Muscle layer of duodenum (tissue), 2 donors: ENCODE measurements around the gene TTC31.

Experiments used
- H3K27ac ChIP-seq: one replicate; pipeline ENCODE4 v1.7.0; 2013; ENCODE audit warnings: mild to moderate bottlenecking, low read length
- H3K27me3 ChIP-seq: one replicate; pipeline ENCODE4 v1.7.0; 2013; ENCODE audit warnings: low read depth, mild to moderate bottlenecking, control low read depth, low read length
- H3K36me3 ChIP-seq, 2 donors: one replicate each; pipeline ENCODE4 v1.7.0; 2013; ENCODE audit warnings: low read length in 2 of 2, control low read depth in 1 of 2, mild to moderate bottlenecking in 1 of 2; ENCODE audit not compliant: insufficient read depth in 2 of 2, control insufficient read depth in 1 of 2
- H3K4me1 ChIP-seq, 2 donors: one replicate each; pipeline ENCODE4 v1.7.0; 2013; ENCODE audit warnings: low read length in 2 of 2, mild to moderate bottlenecking in 2 of 2, control low read depth in 1 of 2, moderate library complexity in 1 of 2; ENCODE audit not compliant: insufficient read depth in 2 of 2, control insufficient read depth in 1 of 2
- H3K4me3 ChIP-seq, 2 donors: one replicate each; pipeline ENCODE4 v1.7.0; 2013; ENCODE audit warnings: low read length in 2 of 2, low read depth in 1 of 2, mild to moderate bottlenecking in 1 of 2
- H3K9me3 ChIP-seq, 2 donors: one replicate each; pipeline ENCODE4 v1.7.0; 2013; ENCODE audit warnings: low read length in 2 of 2, control low read depth in 1 of 2, mild to moderate bottlenecking in 1 of 2; ENCODE audit not compliant: control insufficient read depth in 1 of 2
- donor health status: healthy.

TTC31 gene

GRCh38 chr2:74502147-74502719 lies 19.4 kb downstream of the TTC31 start:
- Histone ChIP-seq H3K9me3 (no peaks in the 10 kb centered on the region), H3K4me1 (peaks cover 22 to 71% of the 10 kb centered on the region in 2 donors), H3K36me3 (peaks cover 13 to 22% of the 10 kb centered on the region in 2 donors), H3K4me3 (peak overlapping the region; percentile 62 to 80), H3K27ac (peak overlapping the region; percentile 83), H3K27me3 (peaks cover 33% of the 10 kb centered on the region)

DNA sequence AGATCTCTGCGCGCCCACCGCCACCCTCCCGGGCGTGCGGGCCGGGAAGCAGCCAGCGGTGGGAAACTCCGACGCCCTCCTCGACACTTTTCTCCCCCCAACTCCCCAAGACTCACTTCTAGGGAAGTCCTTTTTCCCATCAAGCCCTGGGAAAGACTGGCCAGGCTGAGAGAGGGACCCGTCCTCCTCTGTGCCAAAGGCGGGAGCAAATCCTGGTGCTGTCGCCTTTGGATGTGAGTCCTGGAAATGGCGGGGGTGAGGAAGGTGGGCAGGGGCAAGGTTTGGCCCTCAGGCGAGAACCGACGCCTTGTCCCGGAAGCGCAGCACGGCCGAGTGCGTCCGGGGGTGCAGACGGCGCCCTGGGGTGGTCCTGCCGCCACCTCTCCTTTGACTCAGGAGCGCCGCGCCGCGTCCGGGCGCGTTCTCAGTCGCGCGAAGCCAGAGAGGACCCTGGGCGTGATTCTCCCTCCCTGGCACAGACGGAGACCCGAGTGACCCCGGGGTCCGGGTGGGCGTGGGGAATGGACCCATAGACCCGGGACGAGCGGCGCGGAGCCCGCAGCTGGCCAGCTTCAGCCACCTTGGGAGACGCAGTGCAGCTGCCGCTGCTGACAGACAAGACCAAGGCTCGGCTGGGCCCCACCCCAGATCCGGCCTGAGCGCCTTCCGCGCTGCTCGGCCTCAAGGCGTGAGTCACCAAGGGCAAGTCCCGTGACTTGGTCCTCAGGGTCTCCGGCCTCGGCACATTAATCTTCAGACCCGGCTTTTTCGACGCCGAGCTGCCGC lies 20.0 kb downstream of the TTC31 start:
- H3K27me3 ChIP-seq = peaks cover 32% of the 10 kb centered on the region
- H3K36me3 ChIP-seq = peaks cover 13 to 26% of the 10 kb centered on the region in 2 donors
- peaks cover 22 to 66% of the 10 kb centered on the region in 2 donors for H3K4me1 ChIP-seq
- H3K9me3 ChIP-seq = no peaks in the 10 kb centered on the region
- H3K27ac ChIP-seq = peak overlapping the region; percentile 83
- H3K4me3 ChIP-seq = peak overlapping the region; percentile 62 to 80

- peak overlapping the region; percentile 62 to 80 for H3K4me3 ChIP-seq
- H3K4me1 ChIP-seq = peaks cover 19 to 63% of the 10 kb centered on the region in 2 donors
- peaks cover 13 to 26% of the 10 kb centered on the region in 2 donors for H3K36me3 ChIP-seq
- no peaks in the 10 kb centered on the region for H3K9me3 ChIP-seq
- H3K27me3 ChIP-seq = peaks cover 26% of the 10 kb centered on the region
- H3K27ac ChIP-seq = peak overlapping the region; percentile 83
Observed at GRCh38 chr2:74503506-74504475, 20.9 kb downstream of the TTC31 start.

- no peak overlapping the region for H3K27ac ChIP-seq
- H3K27me3 ChIP-seq = peaks cover 19% of the 10 kb centered on the region
- peaks cover 13 to 26% of the 10 kb centered on the region in 2 donors for H3K36me3 ChIP-seq
- peak overlapping the region; percentile 62 to 80 for H3K4me3 ChIP-seq
- H3K4me1 ChIP-seq = peaks cover 19 to 55% of the 10 kb centered on the region in 2 donors
- H3K9me3 ChIP-seq = no peaks in the 10 kb centered on the region
Observed at GRCh38 chr2:74504591-74504990, 21.7 kb downstream of the TTC31 start.

GRCh38 chr2:74505448-74506246 lies 22.8 kb downstream of the TTC31 start:
- Histone ChIP-seq H3K36me3 (peaks cover 13 to 26% of the 10 kb centered on the region in 2 donors), H3K4me3 (peak overlapping the region; percentile 46 to 88), H3K9me3 (no peaks in the 10 kb centered on the region), H3K4me1 (peaks cover 19 to 51% of the 10 kb centered on the region in 2 donors), H3K27ac (no peak overlapping the region), H3K27me3 (peaks cover 15% of the 10 kb centered on the region)

GRCh38 chr2:74507145-74507925 lies 24.5 kb downstream of the TTC31 start, which contains the start of gene PCGF1:
TSS of gene PCGF1 (minus strand) at chr2:74507695. CDS start at chr2:74507668, 27 bp downstream.
- Histone ChIP-seq H3K4me3 (peak within 1 kb of the TSS; percentile 86 to 88), H3K4me1 (peaks cover 19 to 51% of the 10 kb centered on the region in 2 donors), H3K27ac (peak within 1 kb of the TSS; percentile 98), H3K27me3 (peaks cover 19% of the 10 kb centered on the region), H3K36me3 (peaks cover 13 to 26% of the 10 kb centered on the region in 2 donors), H3K9me3 (no peaks in the 10 kb centered on the region)

DNA sequence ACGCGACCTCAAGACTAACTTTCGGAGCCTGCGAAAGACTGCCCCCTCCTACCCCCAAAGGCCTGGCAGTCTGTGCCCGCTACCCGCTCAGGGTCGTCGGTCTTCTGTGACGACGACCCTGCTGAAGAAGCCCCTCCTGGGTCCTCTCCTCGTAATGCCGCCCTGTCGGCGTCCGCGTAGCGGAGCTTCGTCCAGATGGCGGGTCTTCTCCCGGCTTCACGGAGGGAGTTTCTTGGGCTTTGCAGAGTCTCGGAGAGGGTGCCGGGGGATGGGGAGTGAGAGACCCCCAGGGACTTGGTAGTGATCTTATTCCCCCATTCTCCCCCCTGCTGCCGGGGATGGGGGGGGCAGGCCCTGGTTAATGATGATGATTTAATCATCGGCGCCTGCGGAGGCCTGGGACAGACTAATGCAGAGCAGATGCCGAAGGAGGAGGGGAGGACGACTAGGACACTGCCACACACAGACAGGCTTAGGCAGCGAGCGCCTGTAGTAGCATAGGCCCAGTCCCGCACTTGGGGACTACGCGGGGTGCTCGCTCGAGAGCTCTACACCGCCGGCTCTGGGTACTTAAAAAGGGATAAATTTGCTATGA lies 25.1 kb downstream of the TTC31 start:
- Histone ChIP-seq H3K4me1 (peaks cover 19 to 45% of the 10 kb centered on the region in 2 donors), H3K27me3 (peaks cover 25% of the 10 kb centered on the region), H3K9me3 (no peaks in the 10 kb centered on the region), H3K36me3 (peaks cover 13 to 26% of the 10 kb centered on the region in 2 donors), H3K4me3 (peak overlapping the region; percentile 86 to 88), H3K27ac (peak overlapping the region; percentile 98)

DNA sequence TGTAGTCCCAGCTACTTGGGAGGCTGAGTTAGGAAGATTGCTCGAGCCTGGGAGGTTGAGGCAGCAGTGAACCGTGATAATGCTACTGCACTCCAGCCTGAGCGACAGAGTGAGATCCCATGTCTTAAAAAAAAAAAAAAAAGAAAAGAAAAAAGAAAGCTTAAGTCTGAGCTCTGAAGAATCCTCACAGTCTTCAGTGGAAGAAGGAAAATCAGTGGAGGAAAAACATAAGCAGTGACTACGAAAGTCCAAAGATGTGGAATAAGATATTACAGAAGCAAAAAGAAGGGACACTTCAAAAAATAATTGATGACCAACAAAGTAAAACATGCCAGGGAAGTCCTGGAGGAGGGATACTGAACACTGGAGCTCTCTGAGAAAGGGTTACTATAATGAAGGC lies 27.4 kb downstream of the TTC31 start:
- no peak overlapping the region for H3K4me3 ChIP-seq
- H3K27me3 ChIP-seq = peaks cover 48% of the 10 kb centered on the region
- no peak overlapping the region for H3K27ac ChIP-seq
- peaks cover 14 to 39% of the 10 kb centered on the region in 2 donors for H3K4me1 ChIP-seq
- peaks cover 5 to 13% of the 10 kb centered on the region in 2 donors for H3K36me3 ChIP-seq
- no peaks in the 10 kb centered on the region for H3K9me3 ChIP-seq

GRCh38 chr2:74511104-74511989 lies 28.5 kb downstream of the TTC31 start:
- Histone ChIP-seq H3K4me1 (peaks cover 6 to 39% of the 10 kb centered on the region in 2 donors), H3K9me3 (no peaks in the 10 kb centered on the region), H3K36me3 (peaks cover 0 to 6% of the 10 kb centered on the region in 2 donors), H3K27me3 (peaks cover 57% of the 10 kb centered on the region), H3K27ac (no peak overlapping the region), H3K4me3 (no peak overlapping the region)
